ENCODE results near the gene ELP4. TPM values are rescaled to one million over a fixed set of nuclear protein-coding genes. Genes with fewer than 3 reads are reported as not detected.
"Not testable (repeated sequence)": the region's sequence is repeated elsewhere in the genome, so short reads cannot be mapped to it uniquely, and the experiment has no call there.

ELP4 gene
- 10 to 100 TPM; 20.7 to 25.1 TPM for total RNA-seq

DNA sequence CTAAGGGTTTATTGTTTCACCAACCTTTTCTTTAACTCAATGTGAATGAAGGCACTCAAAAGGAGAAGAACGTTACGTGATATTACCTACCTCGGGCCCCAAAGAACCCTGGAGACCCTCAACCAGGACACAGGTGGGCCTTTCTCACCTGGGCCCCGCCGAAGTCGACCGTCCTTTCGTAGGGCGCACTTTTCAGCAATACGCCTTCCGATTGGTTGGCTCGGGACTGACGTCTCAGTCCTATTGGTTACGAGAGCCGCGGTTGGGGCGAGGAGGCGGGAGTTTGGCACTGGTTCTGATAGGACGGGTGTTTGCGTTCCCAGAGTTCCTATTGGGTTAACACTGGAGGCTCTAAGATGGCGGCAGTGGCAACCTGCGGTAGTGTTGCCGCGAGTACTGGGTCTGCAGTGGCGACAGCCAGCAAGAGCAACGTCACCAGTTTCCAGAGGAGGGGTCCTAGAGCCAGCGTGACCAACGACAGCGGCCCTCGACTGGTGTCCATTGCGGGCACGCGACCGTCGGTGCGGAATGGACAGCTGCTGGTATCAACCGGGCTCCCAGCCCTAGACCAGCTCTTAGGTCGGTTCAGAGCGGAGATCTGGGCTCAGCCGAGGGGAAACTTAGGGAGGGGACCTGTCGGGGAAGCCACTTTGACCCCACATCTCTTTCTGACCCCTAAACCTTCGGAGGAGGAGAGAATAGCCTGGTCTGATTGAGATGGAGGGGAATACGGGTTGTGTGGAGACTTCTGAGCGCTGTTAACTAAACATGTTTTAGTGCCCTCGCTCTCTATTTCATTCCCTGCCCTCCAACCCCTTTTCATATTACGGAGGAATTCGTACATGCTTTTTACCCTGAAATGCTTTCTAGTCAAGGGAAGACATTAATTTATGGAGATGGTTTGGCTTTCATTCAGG is at the start of gene ELP4, which contains the start of gene IMMP1L:
TSS of gene ELP4 (plus strand) at position 339 of the 917 bp plus-strand sequence. CDS start at position 357, 18 bp downstream.
TSS of gene IMMP1L (minus strand) at position 194 of the 917 bp plus-strand sequence. CDS start 46,346 bp downstream, outside the sequence.
- H3K9me3 Mint-ChIP-seq: no peaks in the 10 kb centered on the region
- peaks cover 24% of the 10 kb centered on the region for H3K4me1 Mint-ChIP-seq
- H3K4me3 Mint-ChIP-seq: peak within 1 kb of the TSS; percentile 95
- POLR2A ChIA-PET: interaction anchor here (0.5 kb wide), 1 partner anchor 110 kb away, joined by 3 read pairs; no protein-coding TSS in a partner anchor
- H3K36me3 Mint-ChIP-seq: peaks cover 3% of the 10 kb centered on the region
- H3K27ac Mint-ChIP-seq: peak within 1 kb of the TSS; percentile 95
- H3K27me3 Mint-ChIP-seq: no peaks in the 10 kb centered on the region
- peak; percentile 100 for ATAC-seq (ENCODE audit: low read depth)
- DNase-seq: peak; percentile 89

GRCh38 chr11:31464436-31464835 is 45.1 kb upstream of the ELP4 start:
- H3K36me3 Mint-ChIP-seq: peaks cover 39% of the 10 kb centered on the region
- H3K4me1 Mint-ChIP-seq: no peaks in the 10 kb centered on the region
- H3K4me3 Mint-ChIP-seq: no peak overlapping the region
- DNase-seq (no peak), ATAC-seq (ENCODE audit: low read depth) (no peak)
- no peaks in the 10 kb centered on the region for H3K27me3 Mint-ChIP-seq
- peaks cover 10% of the 10 kb centered on the region for H3K9me3 Mint-ChIP-seq
- POLR2A ChIA-PET: no interaction called here
- no peak overlapping the region for H3K27ac Mint-ChIP-seq

DNA sequence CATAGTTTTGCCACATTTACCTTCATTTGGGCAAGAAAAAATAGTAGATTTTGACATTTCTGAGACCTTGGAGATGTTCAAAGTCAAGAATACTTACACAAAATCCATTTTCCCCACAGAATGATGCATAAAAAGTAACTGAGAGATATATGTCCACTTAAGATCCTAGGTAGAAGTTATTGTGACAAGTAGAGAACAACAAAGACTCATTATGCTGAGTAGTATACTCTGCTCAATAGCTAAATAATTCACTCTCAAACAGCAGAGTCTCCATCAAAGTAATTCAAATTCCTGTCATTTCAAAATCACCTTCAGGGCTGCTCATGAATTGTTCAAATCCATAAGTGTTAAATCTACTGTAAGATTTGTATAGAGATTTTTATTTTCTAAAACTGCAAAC is 35.5 kb upstream of the ELP4 start:
- POLR2A ChIA-PET: no interaction called here
- no peaks in the 10 kb centered on the region for H3K4me1 Mint-ChIP-seq
- H3K9me3 Mint-ChIP-seq: no peaks in the 10 kb centered on the region
- no peak for ATAC-seq (ENCODE audit: low read depth)
- no peak overlapping the region for H3K4me3 Mint-ChIP-seq
- DNase-seq: no peak
- no peak overlapping the region for H3K27ac Mint-ChIP-seq
- peaks cover 7% of the 10 kb centered on the region for H3K36me3 Mint-ChIP-seq
- H3K27me3 Mint-ChIP-seq: no peaks in the 10 kb centered on the region

- POLR2A ChIA-PET: no interaction called here
- no peaks in the 10 kb centered on the region for H3K9me3 Mint-ChIP-seq
- H3K4me3 Mint-ChIP-seq: no peak overlapping the region
- no peak for ATAC-seq (ENCODE audit: low read depth)
- no peak overlapping the region for H3K27ac Mint-ChIP-seq
- no peak for DNase-seq
- no peaks in the 10 kb centered on the region for H3K4me1 Mint-ChIP-seq
- peaks cover 4% of the 10 kb centered on the region for H3K36me3 Mint-ChIP-seq
- no peaks in the 10 kb centered on the region for H3K27me3 Mint-ChIP-seq
Measured at GRCh38 chr11:31477528-31478222, 31.9 kb upstream of the ELP4 start.

DNA sequence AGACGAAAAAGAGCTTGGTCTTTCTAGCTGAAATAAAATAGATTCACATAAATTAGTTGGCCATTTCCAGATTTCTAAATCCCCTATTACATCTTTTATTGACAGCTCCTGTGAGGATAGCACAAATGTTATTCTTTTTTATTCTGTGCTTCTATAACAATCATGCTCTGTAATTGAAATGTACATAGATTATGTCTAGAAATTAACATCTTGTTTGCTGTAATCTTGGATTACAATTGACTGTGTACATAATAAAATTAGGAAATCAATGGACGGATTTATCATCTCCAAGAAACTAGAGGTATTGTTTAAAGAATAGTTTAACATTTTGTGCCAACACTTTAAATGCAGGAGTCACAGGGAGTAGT is 31.4 kb upstream of the ELP4 start:
- Mint-ChIP-seq H3K27ac (no peak overlapping the region), H3K27me3 (no peaks in the 10 kb centered on the region), H3K9me3 (no peaks in the 10 kb centered on the region), H3K36me3 (peaks cover 4% of the 10 kb centered on the region), H3K4me3 (no peak overlapping the region), H3K4me1 (no peaks in the 10 kb centered on the region)
- POLR2A ChIA-PET: no interaction called here
- ATAC-seq (ENCODE audit: low read depth) (no peak), DNase-seq (no peak)

DNA sequence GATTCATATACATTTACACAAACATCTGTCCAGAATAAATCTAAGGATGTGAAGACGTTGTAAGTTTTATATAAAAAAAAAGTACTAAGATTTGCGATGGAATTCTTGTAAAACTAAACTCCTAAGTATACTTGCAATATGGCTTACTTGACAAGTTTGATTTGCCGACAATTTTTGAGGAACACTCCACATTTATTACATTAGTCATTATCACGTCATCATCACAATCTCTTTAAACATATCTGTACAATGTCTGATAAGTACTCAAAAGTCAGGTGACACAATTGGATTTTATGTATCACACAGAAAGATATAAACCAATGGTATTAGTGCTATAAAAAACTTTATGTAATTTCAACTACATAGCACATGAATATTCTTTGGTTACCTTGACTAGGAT is 30.5 kb upstream of the ELP4 start:
- no peak for DNase-seq
- Mint-ChIP-seq H3K36me3 (peaks cover 4% of the 10 kb centered on the region), H3K4me3 (no peak overlapping the region), H3K4me1 (no peaks in the 10 kb centered on the region), H3K27ac (no peak overlapping the region), H3K9me3 (no peaks in the 10 kb centered on the region), H3K27me3 (no peaks in the 10 kb centered on the region)
- no peak for ATAC-seq (ENCODE audit: low read depth)
- POLR2A ChIA-PET: no interaction called here

DNA sequence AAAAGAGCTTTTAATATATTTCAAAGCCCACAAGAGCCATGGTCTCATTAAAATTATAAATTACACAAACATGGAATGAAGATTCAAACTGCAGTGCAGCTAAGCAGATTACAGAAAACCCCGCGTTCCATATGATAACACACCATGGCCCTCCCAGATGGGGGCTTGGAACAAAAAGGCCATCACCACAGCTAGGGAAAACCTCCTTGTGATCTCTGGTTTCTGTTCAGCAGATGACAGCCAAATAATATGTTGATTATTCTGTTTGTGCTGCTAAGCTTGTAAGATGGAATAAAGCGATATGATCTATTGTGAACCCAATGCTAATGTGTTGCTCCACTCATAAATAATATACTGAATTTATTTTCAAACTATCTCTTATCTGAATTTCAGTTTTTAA is 28.6 kb upstream of the ELP4 start:
- H3K4me1 Mint-ChIP-seq: no peaks in the 10 kb centered on the region
- ATAC-seq (ENCODE audit: low read depth): no peak
- H3K9me3 Mint-ChIP-seq: no peaks in the 10 kb centered on the region
- no peak for DNase-seq
- H3K27ac Mint-ChIP-seq: no peak overlapping the region
- POLR2A ChIA-PET: no interaction called here
- no peaks in the 10 kb centered on the region for H3K27me3 Mint-ChIP-seq
- no peak overlapping the region for H3K4me3 Mint-ChIP-seq
- no peaks in the 10 kb centered on the region for H3K36me3 Mint-ChIP-seq

DNA sequence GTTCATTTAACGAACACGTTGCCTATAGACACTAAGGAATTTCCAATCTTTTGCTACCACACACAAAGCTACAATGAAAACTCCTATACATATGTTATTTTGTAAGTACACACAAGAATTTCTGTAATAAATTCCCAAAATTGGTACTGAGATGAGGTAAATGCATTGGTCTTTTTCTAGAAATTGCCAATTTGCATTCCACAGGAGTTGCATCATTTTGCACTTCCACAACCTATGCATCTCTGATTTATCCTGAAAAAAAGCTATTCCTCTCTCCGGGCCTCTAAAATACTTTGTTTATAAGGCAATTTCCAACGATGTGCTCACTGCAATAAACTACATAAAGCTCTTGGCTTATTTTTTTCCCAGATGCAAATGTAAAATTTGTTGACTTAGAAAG is 25.1 kb upstream of the ELP4 start:
- ATAC-seq (ENCODE audit: low read depth): no peak
- H3K4me3 Mint-ChIP-seq: no peak overlapping the region
- no peak for DNase-seq
- H3K27me3 Mint-ChIP-seq: no peaks in the 10 kb centered on the region
- POLR2A ChIA-PET: no interaction called here
- no peaks in the 10 kb centered on the region for H3K9me3 Mint-ChIP-seq
- peaks cover under 1% of the 10 kb centered on the region for H3K36me3 Mint-ChIP-seq
- no peak overlapping the region for H3K27ac Mint-ChIP-seq
- H3K4me1 Mint-ChIP-seq: no peaks in the 10 kb centered on the region

DNA sequence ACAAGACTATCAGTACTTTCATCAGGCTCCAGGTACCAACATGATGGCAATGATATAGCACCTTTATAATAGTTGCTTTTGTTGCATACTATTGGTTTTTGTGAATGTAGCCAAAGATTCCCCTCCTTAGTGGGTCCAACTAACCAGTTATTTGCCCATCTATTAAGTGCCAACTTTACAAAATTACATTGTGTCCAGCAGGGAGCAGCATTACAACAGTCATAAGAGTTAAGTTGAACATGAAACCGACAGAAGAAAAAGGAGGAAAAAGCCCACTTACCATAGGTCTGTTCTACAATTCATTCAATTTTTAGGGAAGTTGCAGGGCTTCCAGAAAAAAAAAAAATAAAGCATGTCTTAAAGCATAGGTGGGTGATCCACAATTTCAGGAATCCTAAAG is 21.7 kb upstream of the ELP4 start:
- DNase-seq: no peak
- peaks cover 7% of the 10 kb centered on the region for H3K36me3 Mint-ChIP-seq
- no peak for ATAC-seq (ENCODE audit: low read depth)
- no peak overlapping the region for H3K4me3 Mint-ChIP-seq
- H3K4me1 Mint-ChIP-seq: no peaks in the 10 kb centered on the region
- H3K27ac Mint-ChIP-seq: no peak overlapping the region
- no peaks in the 10 kb centered on the region for H3K27me3 Mint-ChIP-seq
- POLR2A ChIA-PET: no interaction called here
- no peaks in the 10 kb centered on the region for H3K9me3 Mint-ChIP-seq

DNA sequence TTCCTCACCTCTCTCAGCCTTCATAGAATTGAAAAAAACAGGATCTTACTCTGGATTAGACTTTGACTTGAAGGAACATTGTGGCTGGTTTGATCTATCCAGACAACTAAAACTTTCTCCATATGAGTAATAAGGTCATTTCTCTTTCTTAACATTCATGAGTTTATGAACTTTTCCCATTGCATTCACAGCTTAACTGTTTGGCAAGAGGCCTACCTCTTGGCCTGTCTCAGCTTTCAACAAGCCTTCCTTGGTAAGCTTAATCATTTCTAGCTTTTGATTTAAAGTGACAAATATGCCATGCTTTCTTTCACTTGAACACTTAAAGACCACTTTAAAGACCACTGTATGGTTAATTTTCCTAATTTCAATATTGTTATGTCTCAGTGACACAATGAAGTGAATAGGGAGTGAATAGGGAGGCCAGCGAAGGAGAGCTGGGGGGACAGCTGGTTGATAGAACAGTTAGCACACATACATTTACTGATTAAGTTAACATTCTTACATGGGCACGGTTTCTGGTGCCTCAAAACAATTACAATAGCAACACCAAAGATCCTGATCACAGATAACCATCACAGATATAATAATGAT is 17.1 kb upstream of the ELP4 start:
- Mint-ChIP-seq H3K9me3 (peaks cover 11% of the 10 kb centered on the region), H3K4me1 (no peaks in the 10 kb centered on the region), H3K36me3 (peaks cover 36% of the 10 kb centered on the region), H3K4me3 (no peak overlapping the region), H3K27me3 (no peaks in the 10 kb centered on the region), H3K27ac (no peak overlapping the region)
- ATAC-seq (ENCODE audit: low read depth): no peak
- POLR2A ChIA-PET: no interaction called here
- DNase-seq: no peak

GRCh38 chr11:31493235-31493634 is 16.3 kb upstream of the ELP4 start:
- Mint-ChIP-seq H3K36me3 (peaks cover 36% of the 10 kb centered on the region), H3K4me1 (no peaks in the 10 kb centered on the region), H3K27ac (no peak overlapping the region), H3K27me3 (no peaks in the 10 kb centered on the region), H3K9me3 (peaks cover 11% of the 10 kb centered on the region), H3K4me3 (no peak overlapping the region)
- DNase-seq (no peak), ATAC-seq (ENCODE audit: low read depth) (no peak)
- POLR2A ChIA-PET: no interaction called here

DNA sequence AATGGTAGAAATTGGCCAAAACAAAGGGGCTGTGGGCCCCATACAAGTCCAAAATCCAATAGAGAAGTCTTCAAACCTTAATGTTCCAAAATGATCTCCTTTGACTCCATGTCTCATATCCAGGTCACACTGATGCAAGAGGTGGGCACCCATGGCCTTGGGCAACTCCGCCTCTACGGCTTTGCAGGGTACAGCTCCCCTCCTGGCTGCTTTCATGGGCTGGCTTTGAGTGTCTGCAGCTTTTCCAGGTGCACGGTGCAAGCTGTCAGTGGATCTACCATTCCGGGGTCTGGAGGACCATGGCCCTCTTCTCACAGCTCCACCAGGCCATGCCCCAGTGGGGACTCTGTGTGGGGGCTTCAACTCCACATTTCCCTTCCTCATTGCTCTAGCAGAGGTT is 15.8 kb upstream of the ELP4 start:
- H3K27me3 Mint-ChIP-seq; H3K4me3 Mint-ChIP-seq; H3K4me1 Mint-ChIP-seq; ATAC-seq (ENCODE audit: low read depth); DNase-seq; POLR2A ChIA-PET; H3K27ac Mint-ChIP-seq: not testable (repeated sequence)
- peaks cover 11% of the 10 kb centered on the region for H3K9me3 Mint-ChIP-seq
- H3K36me3 Mint-ChIP-seq: peaks cover 39% of the 10 kb centered on the region

DNA sequence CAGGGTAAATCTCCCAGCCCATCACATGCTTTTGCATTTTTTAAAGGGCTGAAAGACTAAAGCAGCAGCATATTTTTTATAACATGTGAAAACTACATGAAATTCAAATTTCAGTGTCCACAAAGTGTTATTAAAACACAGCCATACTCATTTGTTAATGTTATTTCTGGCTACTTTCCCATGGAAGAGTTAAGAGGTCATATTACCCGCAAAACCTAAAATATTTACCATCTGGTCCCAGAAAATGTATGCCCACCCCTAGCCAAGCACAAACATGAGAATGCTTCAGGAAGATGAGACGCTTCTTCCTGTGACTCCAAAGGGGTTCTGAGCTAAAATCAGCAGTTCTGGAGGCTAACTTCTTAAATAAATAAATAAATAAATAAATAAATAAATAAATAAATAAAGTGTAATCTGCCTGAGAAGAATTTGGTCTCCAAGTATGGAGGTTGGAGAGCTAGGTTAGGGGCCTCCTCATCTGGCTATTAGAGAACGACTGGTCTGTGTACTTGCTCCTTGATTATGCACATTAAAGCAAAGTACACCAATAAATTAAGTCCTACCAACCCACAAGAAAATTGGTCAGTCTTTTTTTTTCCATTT is 9.9 kb upstream of the ELP4 start:
- H3K9me3 Mint-ChIP-seq: peaks cover 7% of the 10 kb centered on the region
- peaks cover 2% of the 10 kb centered on the region for H3K4me1 Mint-ChIP-seq
- ATAC-seq (ENCODE audit: low read depth) (no peak), DNase-seq (no peak)
- no peak overlapping the region for H3K27ac Mint-ChIP-seq
- H3K27me3 Mint-ChIP-seq: no peaks in the 10 kb centered on the region
- POLR2A ChIA-PET: interaction anchor here (0.9 kb wide), 1 partner anchor 9 kb away, joined by 3 read pairs; no protein-coding TSS in a partner anchor
- no peak overlapping the region for H3K4me3 Mint-ChIP-seq
- H3K36me3 Mint-ChIP-seq: peaks cover 32% of the 10 kb centered on the region
